ENCODE data around the gene PRSS16.

Gene PRSS16

DNA sequence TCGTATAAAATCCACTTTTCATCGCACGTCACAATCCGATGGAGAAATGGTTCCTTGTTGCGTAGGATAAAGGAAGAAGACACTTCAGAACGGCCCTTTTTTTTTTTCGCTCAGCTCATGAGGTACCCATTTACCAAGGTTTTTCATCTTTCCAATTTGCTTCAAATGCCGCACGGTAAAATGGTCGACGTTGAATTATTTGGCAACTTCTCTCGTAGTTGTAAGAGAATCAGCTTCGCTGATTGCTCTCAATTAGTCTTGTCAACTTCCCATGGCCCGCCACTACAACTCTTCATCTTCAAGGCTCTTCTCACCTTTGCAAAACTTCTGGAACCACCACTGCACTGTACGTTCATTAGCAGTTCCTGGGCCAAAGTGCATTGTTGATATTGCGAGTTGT, 35.8 kb downstream of the PRSS16 start:
- DNase-seq (ENCODE audit: low read depth in 2 of 2): no peak

DNA sequence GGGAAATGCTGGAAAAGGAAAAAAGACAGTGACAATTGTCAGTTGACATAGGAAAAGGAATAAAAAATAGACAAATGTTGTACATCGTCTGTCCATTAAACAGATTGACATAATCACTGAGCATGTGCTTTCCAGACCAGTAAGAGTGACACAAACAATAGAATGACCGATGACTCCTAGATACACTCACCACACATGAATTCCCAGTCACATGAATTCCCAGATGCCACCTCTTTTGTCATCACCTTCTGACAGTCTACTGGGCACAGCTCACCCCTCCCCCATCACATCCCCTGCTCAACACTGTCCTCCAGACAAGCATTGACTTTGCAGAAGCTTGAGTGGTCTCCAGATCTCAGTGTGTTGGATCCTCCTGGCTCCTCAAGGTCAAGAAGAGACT, 38.6 kb downstream of the PRSS16 start:
- DNase-seq (ENCODE audit: low read depth in 2 of 2): no peak

DNA sequence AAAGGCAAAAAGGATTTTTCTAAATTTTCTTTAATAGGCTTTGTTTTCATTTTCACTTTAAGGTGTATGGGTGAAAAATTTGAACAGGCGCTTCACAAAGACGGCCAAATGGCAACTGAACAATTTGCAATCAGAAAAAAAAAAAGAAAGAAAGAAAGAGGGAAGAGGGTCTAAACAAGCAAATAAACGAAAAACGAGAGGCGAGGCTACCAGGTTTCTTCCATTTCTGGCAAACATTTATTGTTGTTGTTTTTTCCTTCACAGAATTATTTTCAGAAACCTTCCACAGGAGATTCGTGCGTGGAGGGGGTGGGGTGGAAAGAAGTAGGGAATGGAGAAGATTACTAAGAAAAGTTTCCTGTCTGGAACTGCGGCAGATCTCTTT, 40.2 kb downstream of the PRSS16 start:
- no peak for DNase-seq (ENCODE audit: low read depth in 2 of 2)

DNA sequence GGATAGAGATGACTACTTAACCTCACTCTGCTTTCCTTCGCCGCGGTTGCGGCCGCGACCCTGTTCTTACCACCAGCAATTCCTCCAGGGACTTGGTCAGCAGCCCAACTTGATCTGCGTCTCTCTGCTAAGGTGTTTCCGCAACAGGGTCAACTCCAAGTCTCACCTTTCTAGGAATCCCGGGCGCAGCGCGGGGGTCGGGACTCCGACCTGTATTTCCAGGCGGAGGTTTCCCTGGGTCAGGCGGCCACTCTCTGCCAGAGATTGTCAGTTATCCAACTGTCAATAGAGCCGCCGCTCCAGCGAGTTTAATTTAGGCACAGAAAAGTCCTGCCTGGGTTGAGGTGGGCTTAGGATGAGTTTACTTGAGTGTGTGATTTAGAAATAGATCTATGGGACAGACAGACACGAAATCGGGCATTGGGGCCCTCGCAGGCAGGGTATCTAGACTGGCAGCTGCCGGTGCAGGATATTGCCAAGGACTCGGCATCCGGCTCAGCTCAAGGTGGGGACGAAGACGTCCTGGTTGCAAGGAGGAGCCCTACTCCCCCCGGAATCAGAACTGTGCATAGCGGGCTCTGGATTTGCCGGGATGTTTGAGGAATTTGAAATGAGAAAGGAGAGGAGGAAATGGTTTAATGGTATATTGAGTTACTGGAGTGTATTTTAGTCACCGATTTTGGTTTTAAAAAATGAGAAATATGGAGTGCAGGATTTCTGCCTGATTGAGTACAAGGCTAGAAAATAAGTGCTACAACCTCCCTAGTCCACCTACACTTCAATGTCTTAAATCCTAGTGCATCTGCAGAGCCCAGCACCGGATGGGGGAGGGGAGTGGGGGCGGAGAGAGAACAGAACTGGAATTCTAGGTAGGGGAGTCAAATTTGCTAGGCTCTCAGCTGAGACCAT, 40.9 kb downstream of the PRSS16 start:
- DNase-seq (ENCODE audit: low read depth in 2 of 2): no peak

DNA sequence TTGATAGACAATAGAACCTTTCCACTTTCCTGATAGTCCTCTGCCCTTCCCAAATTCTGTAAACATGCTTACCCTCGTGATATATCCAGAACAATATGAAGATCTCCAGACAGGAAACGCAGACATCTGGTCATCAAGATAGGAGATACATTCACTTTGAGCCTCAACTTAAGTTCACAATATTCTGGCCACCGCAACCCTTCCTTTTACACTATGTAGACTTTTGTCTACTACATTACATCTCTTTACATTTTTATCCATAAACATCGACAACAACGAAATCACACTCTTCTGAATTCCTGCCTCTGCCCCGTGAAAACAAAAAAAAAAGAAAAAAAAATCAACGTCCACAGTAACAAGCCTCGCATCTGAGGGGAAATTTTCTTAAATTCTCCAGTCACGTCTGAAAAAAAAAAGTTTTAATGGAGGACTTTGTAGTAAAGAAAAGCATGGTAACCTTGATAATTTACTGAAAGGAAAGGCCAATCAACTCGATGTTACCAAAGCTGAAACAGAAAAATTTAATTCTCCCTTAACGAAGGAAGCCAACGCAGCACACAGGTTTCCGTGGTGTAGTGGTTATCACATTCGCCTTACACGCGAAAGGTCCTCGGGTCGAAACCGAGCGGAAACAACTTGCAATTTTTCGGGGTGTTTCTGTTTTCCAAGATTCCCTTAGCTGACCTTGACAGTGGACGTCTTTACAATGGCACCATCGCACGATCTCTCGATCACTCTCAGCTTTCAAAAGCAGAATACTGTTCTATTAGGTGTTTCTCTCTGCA, 42.8 kb downstream of the PRSS16 start:
- DNase-seq (ENCODE audit: low read depth in 2 of 2): no peak

DNA sequence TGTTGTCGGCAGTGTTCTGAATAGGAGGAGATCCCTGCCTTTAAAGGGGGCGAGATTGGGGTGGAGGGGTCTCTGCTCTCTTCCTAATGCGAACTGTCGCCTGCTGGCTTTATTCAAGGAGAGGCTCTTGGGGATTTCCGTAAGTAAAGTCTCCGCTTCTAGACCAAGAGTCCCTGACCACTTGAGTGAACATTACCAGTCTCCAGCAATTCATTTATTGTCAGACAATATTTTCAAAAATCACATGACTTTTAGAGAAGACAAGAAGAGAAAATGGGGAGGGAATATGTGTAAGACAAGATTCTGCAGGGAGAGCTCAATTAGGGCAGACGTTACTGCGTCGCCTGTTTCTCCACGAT, 43.3 kb downstream of the PRSS16 start:
- DNase-seq (ENCODE audit: low read depth in 2 of 2): no peak

DNA sequence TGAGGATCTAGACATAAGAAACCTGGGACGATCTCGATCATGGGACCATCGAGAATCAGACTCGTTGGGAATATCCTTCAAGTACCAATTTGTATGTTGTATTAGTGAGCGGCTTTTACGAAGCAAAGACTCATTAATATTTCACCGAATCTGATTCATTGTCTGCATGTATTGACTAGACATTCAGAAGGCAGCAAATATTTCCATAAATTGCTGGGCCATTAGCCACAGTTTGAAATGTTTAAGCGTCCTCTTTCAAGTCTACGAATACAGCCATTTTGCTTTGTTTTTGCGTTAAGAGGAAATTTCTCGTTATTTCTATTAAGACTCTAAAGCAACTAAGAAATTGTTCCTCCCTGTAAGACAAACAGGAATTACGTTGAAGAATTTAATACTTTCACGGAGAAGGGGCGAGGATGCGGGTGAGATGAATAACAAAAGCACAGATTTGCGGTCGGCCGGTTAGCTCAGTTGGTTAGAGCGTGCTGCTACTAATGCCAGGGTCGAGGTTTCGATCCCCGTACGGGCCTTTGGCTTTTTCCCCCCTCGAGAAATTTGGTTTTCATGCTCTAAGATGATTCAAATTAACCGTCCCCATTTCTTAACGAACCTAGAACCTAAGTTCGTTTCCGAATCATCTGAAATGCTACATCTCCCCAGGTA, 46.1 kb downstream of the PRSS16 start:
- DNase-seq (ENCODE audit: low read depth in 2 of 2): no peak

DNA sequence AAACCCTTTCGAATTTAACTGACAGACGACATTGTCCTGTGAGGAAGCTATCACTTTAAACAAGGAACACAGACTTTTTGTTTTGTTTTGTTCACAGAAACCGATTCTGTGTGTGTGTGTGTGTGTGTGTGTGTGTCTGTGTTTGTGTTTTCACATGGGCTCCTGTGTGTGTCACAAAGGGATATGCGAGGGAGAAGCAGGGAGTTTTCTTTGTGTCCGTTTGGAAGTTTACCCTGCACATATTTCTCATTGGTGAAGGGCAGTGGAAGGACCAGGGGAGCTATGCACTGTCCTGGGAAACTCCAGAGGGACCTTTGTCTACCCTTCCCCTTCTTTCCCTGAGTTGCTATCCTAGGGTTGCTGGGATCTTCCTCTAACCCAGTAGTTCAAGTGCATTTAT, 46.9 kb downstream of the PRSS16 start:
- DNase-seq (ENCODE audit: low read depth in 2 of 2): no peak

DNA sequence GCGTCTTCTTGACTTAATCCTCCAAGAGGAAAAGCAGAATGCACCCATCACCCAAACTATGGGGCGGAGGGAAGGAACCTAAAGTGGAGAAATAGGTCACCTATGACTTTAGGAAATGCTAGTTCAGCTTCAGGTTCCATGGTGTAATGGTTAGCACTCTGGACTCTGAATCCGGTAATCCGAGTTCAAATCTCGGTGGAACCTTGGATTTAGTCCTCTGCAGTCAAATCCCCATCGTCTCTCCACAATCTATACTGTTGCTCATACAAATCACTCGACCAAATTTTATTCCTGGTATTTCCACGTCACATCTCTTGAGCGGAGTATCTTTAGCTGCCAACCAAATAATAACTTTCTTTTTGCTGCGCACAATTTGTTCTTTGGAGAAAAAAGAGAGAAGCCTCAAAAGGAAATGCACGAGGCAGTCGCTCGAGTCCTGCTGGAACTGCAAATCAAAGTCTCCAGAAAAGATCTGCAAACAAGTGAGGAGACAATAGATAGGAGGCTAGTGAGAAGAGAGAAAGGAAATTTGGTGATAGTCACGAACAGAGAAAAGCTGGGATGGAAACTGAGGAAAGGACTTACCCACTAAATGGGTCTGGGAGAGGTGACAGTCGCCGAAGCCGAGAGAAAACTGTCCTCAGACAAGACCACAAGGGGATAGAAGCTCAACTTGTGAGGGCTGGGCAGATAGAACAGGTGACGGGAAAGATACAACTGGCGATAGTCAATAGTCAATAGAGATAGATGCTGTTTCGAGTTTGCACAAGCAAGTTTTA, 48.0 kb downstream of the PRSS16 start:
- DNase-seq (ENCODE audit: low read depth in 2 of 2): no peak

DNA sequence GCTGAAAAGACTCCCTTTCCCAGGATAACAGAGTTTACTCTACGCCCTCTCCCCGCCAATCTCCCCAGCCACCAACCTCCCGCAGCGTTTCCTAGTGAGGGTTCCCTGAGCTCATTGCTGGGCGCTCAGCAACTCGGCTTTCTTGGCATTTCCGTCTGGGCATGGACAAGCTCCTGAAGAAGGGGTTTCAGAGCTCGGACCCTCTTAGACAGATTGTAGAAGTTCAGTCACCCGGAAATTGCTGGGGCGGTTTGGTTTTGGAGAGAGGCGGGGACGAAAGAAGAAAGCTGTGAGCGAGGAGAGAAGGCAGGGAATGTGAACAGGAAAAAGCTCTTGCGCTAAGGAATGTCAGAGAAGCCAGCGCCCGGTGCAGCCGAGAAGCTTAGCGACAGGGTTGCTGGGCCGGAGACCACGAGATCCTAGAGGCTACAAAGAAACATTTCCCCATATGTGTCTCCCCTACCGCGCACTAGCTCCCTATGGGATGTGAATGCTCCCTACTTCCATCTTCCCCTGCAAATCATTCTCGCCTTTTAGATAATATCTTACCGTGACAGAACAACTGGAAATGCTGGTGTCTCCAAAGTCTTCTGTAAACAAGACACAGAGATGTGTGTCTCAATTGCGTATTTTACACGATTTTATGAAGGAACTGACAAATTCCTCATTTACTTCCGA, 48.7 kb downstream of the PRSS16 start:
- no peak for DNase-seq (ENCODE audit: low read depth in 2 of 2)

DNA sequence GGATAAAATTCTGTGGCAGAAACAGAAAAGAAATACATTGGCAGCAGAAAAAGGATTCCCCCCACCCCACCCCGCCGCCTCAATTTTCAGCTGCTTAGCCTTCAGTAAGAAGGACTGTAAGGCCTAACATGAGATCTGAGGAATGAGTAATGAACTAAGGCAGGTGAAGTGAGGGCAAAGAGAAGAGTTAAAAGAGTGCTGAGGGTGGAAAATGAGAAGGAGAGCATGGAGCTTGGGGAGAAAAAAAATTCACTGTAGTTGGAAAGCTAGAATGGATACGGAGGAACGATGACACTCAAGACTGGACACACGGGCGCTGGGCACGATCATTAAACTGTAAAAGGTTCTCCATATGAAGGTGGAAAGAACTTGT, 50.0 kb downstream of the PRSS16 start:
- DNase-seq (ENCODE audit: low read depth in 2 of 2): no peak

DNA sequence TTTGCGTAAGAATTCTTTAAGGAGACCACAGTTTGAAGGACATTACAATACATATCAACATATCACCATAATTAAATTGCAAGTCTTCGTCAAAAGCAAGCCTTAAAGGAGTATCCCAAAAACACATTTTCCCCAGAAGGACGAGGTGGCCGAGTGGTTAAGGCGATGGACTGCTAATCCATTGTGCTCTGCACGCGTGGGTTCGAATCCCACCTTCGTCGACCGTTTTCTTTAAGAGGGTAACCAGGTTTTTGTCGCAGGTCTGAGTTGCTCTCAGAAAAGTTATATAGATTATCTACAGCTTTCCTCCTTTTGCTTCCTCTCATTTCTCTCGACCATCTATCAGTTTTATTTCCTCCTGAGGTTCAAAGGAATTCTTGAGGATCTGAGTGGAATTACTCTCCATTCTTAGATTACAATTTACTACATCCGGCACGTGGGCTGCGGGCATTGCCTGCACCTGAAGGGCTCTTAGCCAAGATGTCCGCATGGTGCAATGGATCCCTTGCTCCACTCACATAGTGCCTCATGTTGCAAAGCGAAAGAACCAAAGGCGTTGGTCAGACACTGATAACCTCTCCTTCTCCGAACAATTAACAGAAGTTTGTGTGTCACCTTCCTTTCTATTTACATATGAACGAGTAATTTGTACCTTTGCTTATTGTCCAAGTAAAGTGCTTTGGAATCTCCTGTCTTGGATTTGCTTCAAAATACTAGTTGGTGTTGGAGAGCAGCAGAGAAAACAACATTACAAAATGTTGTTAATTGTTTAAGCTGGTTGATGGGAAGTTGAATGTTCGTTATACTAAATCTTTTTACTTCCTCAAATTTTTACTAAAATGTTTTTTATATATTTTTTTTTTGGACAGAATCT, 50.6 kb downstream of the PRSS16 start:
- DNase-seq (ENCODE audit: low read depth in 2 of 2): no peak

DNA sequence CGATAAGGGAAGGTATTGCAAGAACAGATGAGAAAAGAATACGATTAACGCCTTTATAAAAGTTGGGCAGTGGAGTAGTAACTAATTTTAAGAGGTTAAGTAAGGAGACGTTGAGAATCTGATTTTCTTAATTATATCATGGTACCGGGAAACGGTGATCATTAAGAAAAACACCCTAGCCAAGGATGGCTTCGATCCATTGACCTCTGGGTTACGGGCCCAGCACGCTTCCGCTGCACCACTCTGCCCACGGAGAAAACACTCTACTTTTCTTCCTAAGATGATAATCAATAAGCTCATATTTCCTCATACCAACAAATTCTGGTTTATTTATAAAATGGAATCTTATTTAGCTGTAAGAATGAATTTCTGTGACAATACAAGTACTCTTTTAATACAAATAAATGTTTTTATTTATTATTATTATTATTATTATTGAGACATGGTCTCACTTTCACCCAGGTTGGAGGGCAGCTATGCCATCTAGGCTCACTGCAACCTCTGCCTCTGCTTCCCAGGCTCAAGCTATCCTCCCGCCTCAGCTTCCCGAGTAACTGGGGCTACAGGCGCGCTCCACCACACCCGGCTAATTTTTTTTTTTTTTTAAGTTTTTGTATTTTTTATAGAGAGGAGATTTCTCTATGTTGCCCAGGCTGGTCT, 56.2 kb downstream of the PRSS16 start:
- DNase-seq (ENCODE audit: low read depth in 2 of 2): no peak
